HepG2 (cell line): ENCODE data around the gene EPDR1. TPM values are rescaled to one million over a fixed set of nuclear protein-coding genes. Genes with fewer than 3 reads are reported as not detected.

ENCODE experiments used
- ATAC-seq: fragments of 200-7000 bp; cut with Tn5 transposase; 3 replicates; pipeline ENCODE4 v1.9.1; 2020; ENCODE audit warnings: mild to moderate bottlenecking, moderate library complexity
- BruUV-seq: library from RNA; stranded (reverse); fragments of 400-500 nt; replicated peaks from 2 replicates; lab custom pipeline; 2021; lab: Mats Ljungman, UMichigan
- CTCF ChIA-PET: fragments of 300-600 bp; formaldehyde crosslinking; extraction: SDS; loops from one replicate; lab custom pipeline; 2021; ENCODE audit warnings: low total read pairs, inconsistent platforms, low intra/inter-chr PET ratio; lab: Yijun Ruan, JAX
- POLR2A ChIA-PET: fragments of 350-600 bp; sonication (Branson Sonifier 250); formaldehyde crosslinking; loops from one replicate; lab custom pipeline; 2020; ENCODE audit warnings: antibody characterized with exemption, inconsistent platforms; lab: Yijun Ruan, JAX
- DNase-seq: peaks from one replicate; pipeline ENCODE4 v3.0.0-alpha.2; 2015; ENCODE audit warnings: low spot score
- FAIRE-seq: peaks from 3 replicates; lab custom pipeline; 2011; peaks lifted over from hg19 to GRCh38; lab: Jason Lieb, UNC
- H2AFZ ChIP-seq: one replicate; pipeline ENCODE4 v1.6.1; 2011; ENCODE audit warnings: low read length, inconsistent platforms
- H3K27ac ChIP-seq: fragments of 300-600 bp; 3 replicates; pipeline ENCODE4 v1.8.0; 2011; ENCODE audit warnings: mixed run types, mild to moderate bottlenecking, mixed read lengths, low read length, inconsistent platforms; ENCODE audit not compliant: insufficient read depth; ENCODE audit errors: extremely low read length
- H3K27me3 ChIP-seq, 2 experiments: fragments of 200-600 bp in 1 of 2; 2 replicates in 1 of 2; 3 replicates in 1 of 2; pipeline versions ENCODE4 v1.6.0 to v1.8.0; 2011; ENCODE audit warnings: low read length in 2 of 2, mild to moderate bottlenecking in 2 of 2, moderate library complexity in 2 of 2, inconsistent platforms in 1 of 2; ENCODE audit not compliant: insufficient read depth in 2 of 2, control insufficient read depth in 1 of 2
- H3K36me3 ChIP-seq, 2 experiments: fragments of 200-600 bp in 1 of 2; replicated peaks in 1 of 2; 2 replicates in 1 of 2; 3 replicates in 1 of 2; pipeline versions ENCODE4 v1.5.1 to v1.8.0; 2011; ENCODE audit warnings: low read length in 2 of 2, inconsistent platforms in 1 of 2; ENCODE audit not compliant: insufficient read depth in 2 of 2, control insufficient read depth in 1 of 2
- H3K4me1 ChIP-seq: 2 replicates; pipeline ENCODE4 v1.5.1; 2012; ENCODE audit warnings: low read length, inconsistent platforms; ENCODE audit not compliant: insufficient read depth
- H3K4me2 ChIP-seq: 2 replicates; pipeline ENCODE4 v1.6.0; 2011; ENCODE audit warnings: low read depth, low read length, inconsistent platforms
- H3K4me3 ChIP-seq, 3 experiments: fragments of 200-600 bp in 1 of 3; sonication (generic), shearing (Covaris generic) in 1 of 3; replicated peaks in 1 of 3; 2 replicates each; pipeline ENCODE4 v1.5.1; 2011 to 2016; ENCODE audit warnings: low read length in 3 of 3, inconsistent platforms in 2 of 3, low read depth in 2 of 3, mild to moderate bottlenecking in 2 of 3, control low read depth in 1 of 3, mixed read lengths in 1 of 3; ENCODE audit not compliant: insufficient read depth in 1 of 3
- H3K79me2 ChIP-seq: one replicate; pipeline ENCODE4 v1.6.1; 2011; ENCODE audit warnings: low read length, inconsistent platforms; ENCODE audit not compliant: insufficient read depth
- H3K9ac ChIP-seq: 2 replicates; pipeline ENCODE4 v1.6.0; 2011; ENCODE audit warnings: mild to moderate bottlenecking, low read depth, low read length, inconsistent platforms; ENCODE audit not compliant: insufficient read depth
- H3K9me3 ChIP-seq: 2 replicates; pipeline ENCODE4 v1.5.1; 2012; ENCODE audit warnings: mild to moderate bottlenecking, low read length
- H4K20me1 ChIP-seq: 2 replicates; pipeline ENCODE4 v1.6.0; 2011; ENCODE audit warnings: inconsistent platforms, mild to moderate bottlenecking, low read length, moderate library complexity; ENCODE audit not compliant: insufficient read depth
- ARHGAP35 ChIP-seq: sonication (generic); formaldehyde crosslinking; IDR thresholded peaks from 2 replicates; pipeline ENCODE4 v1.9.0; 2022; ENCODE audit warnings: mild to moderate bottlenecking, inconsistent platforms, moderate library complexity, missing genetic modification reagents, borderline replicate concordance
- ELF4 ChIP-seq: sonication (generic); formaldehyde crosslinking; IDR thresholded peaks from 2 replicates; pipeline ENCODE4 v1.5.0; 2020; ENCODE audit warnings: missing genetic modification reagents, mild to moderate bottlenecking, moderate library complexity, borderline replicate concordance
- FOXK1 ChIP-seq: sonication (generic); formaldehyde crosslinking; IDR thresholded peaks from 2 replicates; pipeline ENCODE4 v1.4.0; 2020; ENCODE audit warnings: low read depth, missing genetic modification reagents, borderline replicate concordance
- IKZF5 ChIP-seq: IDR thresholded peaks from 2 replicates; pipeline ENCODE4 v1.6.1; 2018; ENCODE audit warnings: missing genetic modification reagents, mild to moderate bottlenecking, missing compliant biosample characterization
- MED13 ChIP-seq: sonication (generic); formaldehyde crosslinking; IDR thresholded peaks from 2 replicates; pipeline ENCODE4 v1.5.0; 2020; ENCODE audit warnings: missing genetic modification reagents
- MXD4 ChIP-seq: IDR thresholded peaks from 2 replicates; pipeline ENCODE4 v1.6.1; 2016; ENCODE audit warnings: mild to moderate bottlenecking, missing biosample characterization, missing genetic modification reagents
- NFKB2 ChIP-seq: sonication (generic); formaldehyde crosslinking; IDR thresholded peaks from 2 replicates; pipeline ENCODE4 v1.4.0; 2020; ENCODE audit warnings: missing genetic modification reagents, borderline replicate concordance
- TSC22D2 ChIP-seq: sonication (generic); formaldehyde crosslinking; IDR thresholded peaks from 2 replicates; pipeline ENCODE4 v1.5.1; 2020; ENCODE audit warnings: missing genetic modification reagents, mild to moderate bottlenecking, borderline replicate concordance
- ZBTB38 ChIP-seq: sonication (generic); formaldehyde crosslinking; IDR thresholded peaks from 2 replicates; pipeline ENCODE4 v1.5.1; 2020; ENCODE audit warnings: mild to moderate bottlenecking, missing genetic modification reagents
- ZEB1 ChIP-seq: IDR thresholded peaks from 2 replicates; pipeline ENCODE4 v1.6.1; 2012; ENCODE audit warnings: mild to moderate bottlenecking, low read depth, inconsistent platforms; ENCODE audit not compliant: insufficient replicate concordance
- ZNF260 ChIP-seq: sonication (generic); formaldehyde crosslinking; IDR thresholded peaks from 2 replicates; pipeline ENCODE4 v1.4.0; 2020; ENCODE audit warnings: missing genetic modification reagents, low read depth, mild to moderate bottlenecking, borderline replicate concordance
- ZNF468 ChIP-seq: sonication (generic); formaldehyde crosslinking; IDR thresholded peaks from 2 replicates; pipeline ENCODE4 v1.8.0; 2022; ENCODE audit warnings: mild to moderate bottlenecking, moderate library complexity, missing genetic modification reagents
- ZNF720 ChIP-seq: sonication (generic); formaldehyde crosslinking; IDR thresholded peaks from 2 replicates; pipeline ENCODE4 v1.4.0; 2020; ENCODE audit warnings: missing genetic modification reagents
- ZNF761 ChIP-seq: sonication (generic); formaldehyde crosslinking; conservative IDR thresholded peaks from 2 replicates; pipeline ENCODE4 v1.4.0; 2020; ENCODE audit warnings: mild to moderate bottlenecking, missing genetic modification reagents
- ZNF816 ChIP-seq: sonication (generic); formaldehyde crosslinking; IDR thresholded peaks from 2 replicates; pipeline ENCODE4 v1.8.0; 2022; ENCODE audit warnings: missing genetic modification reagents, mild to moderate bottlenecking, borderline replicate concordance
- ZSCAN9 ChIP-seq: IDR thresholded peaks from 2 replicates; pipeline ENCODE4 v1.6.1; 2016; ENCODE audit warnings: borderline replicate concordance
- WGBS: methylation state at CpG from one replicate; pipeline ENCODE4 v1.1.6; 2017; ENCODE audit warnings: low lambda C conversion rate; 5-methylcytosine and 5-hydroxymethylcytosine counted together
- in situ Hi-C: cut with HindIII; loops from 2 replicates; pipeline ENCODE4 v1.10.0; 2017; ENCODE audit warnings: low pct_unique_long_range_greater_than_20kb; ENCODE audit not compliant: extremely low pct_ligation_motif_present
- intact Hi-C: fragments of 100-400 bp; cut with micrococcal nuclease; formaldehyde crosslinking; loops from one replicate; pipeline ENCODE4 v1.10.0; 2022; ENCODE audit not compliant: unreplicated experiment
- polyA plus RNA-seq, 8 experiments: library from polyadenylated mRNA; depleted of rRNA in 3 of 8; stranded (reverse) in 7 of 8; unstranded in 1 of 8; fragments of >200 nt; fragmentation: Illumina TruSeq in 4 of 8; extraction: Trizol in 4 of 8; gene quantifications; 2 replicates each; pipeline versions ENCODE4 v1.2.1 to v1.2.3, GENCODE V29; 2011 to 2016; ENCODE audit warnings: low read depth in 4 of 8, missing spikeins in 1 of 8, mixed read lengths in 1 of 8; ENCODE audit not compliant: insufficient read depth in 1 of 8
- total RNA-seq, 5 experiments: library from RNA; depleted of rRNA; stranded (reverse); fragments of >200 nt; fragmentation: Illumina TruSeq; extraction: Trizol; gene quantifications; 2 replicates each; pipeline ENCODE4 v1.2.3, GENCODE V29; 2016; ENCODE audit warnings: low read depth in 1 of 5
- TF ChIP-seq, protein P1 (sequence below): sonication (generic); formaldehyde crosslinking; IDR thresholded peaks from 2 replicates; pipeline ENCODE4 v1.5.0; 2020; ENCODE audit warnings: missing genetic modification reagents
- TF ChIP-seq, protein P2 (sequence below): sonication (generic); formaldehyde crosslinking; conservative IDR thresholded peaks from 2 replicates; pipeline ENCODE4 v1.8.0; 2022; ENCODE audit warnings: missing genetic modification reagents
- TF ChIP-seq, protein P3 (sequence below): sonication (generic); formaldehyde crosslinking; IDR thresholded peaks from 2 replicates; pipeline ENCODE4 v1.4.0; 2020; ENCODE audit warnings: missing genetic modification reagents, borderline replicate concordance

The EPDR1 gene
- total and polyA plus RNA-seq, 2 of the 13 experiments (the other 11 are each of a cell fraction or from before 2014, with no cell fraction given): 38.3 to 50.2 TPM

DNA sequence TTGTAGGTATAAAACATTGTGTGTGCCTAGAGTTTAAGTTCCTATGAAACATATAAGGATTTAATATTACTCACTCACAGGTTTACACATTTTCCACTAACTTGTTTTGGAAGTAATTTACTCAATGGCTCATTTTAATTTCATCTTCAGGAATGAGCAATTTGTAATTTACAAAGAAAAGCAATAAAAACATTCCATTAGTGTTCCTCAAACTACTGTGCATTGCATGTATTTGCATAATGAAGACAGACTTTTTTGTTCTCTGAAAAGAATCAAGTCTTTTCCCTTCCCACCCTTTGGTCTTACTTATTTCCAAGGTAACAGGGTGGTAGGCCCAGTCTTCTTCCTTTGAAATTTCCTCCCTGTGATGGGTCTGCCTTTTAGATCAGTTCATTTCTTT, 61.2 kb downstream of the EPDR1 start (continued):
- no peak for TF ChIP-seq ZNF468 (CRISPR knock-in tag)
- TF ChIP-seq ZNF761 (CRISPR knock-in tag): no peak
- TF ChIP-seq ZNF816 (CRISPR knock-in tag): no peak
- TF ChIP-seq FOXK1 (CRISPR knock-in tag): no peak
- TF ChIP-seq ZSCAN9: no peak
- no peak for TF ChIP-seq ARHGAP35
- no peak for TF ChIP-seq NFKB2 (CRISPR knock-in tag)
- TF ChIP-seq ELF4: no peak
- TF ChIP-seq, protein P1, sequence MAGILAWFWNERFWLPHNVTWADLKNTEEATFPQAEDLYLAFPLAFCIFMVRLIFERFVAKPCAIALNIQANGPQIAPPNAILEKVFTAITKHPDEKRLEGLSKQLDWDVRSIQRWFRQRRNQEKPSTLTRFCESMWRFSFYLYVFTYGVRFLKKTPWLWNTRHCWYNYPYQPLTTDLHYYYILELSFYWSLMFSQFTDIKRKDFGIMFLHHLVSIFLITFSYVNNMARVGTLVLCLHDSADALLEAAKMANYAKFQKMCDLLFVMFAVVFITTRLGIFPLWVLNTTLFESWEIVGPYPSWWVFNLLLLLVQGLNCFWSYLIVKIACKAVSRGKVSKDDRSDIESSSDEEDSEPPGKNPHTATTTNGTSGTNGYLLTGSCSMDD (CRISPR knock-in tag): no peak
- TF ChIP-seq, all 625 proteins: peak for 0

GRCh38 chr7:37982423-37982822, 62.0 kb downstream of the EPDR1 start:
- no peak for DNase-seq
- H3K4me2 ChIP-seq: no peak overlapping the region
- ChIA-PET CTCF (no interaction called here), POLR2A (no interaction called here)
- H3K36me3 ChIP-seq: no peaks in the 10 kb centered on the region
- WGBS: 22% methylated on average over 3 of the region's 3 CpGs
- in situ Hi-C loops (no loop called here), intact Hi-C loops (no loop called here)
- no peaks in the 10 kb centered on the region for H3K4me1 ChIP-seq
- 0 out of 5 replicates have a peak, but pooled peaks cover 0 to 2% of the 10 kb centered on the region in 2 experiments for H3K27me3 ChIP-seq
- H3K27ac ChIP-seq: no peak overlapping the region
- no peak overlapping the region for H3K9ac ChIP-seq
- H3K9me3 ChIP-seq: no peaks in the 10 kb centered on the region
- FAIRE-seq: no peak
- H2AFZ ChIP-seq: no peak overlapping the region
- H4K20me1 ChIP-seq: no peaks in the 10 kb centered on the region
- no peak overlapping the region for H3K4me3 ChIP-seq
- no peak for ATAC-seq
- BruUV-seq: no TSS peak
- H3K79me2 ChIP-seq: no peaks in the 10 kb centered on the region
- TF ChIP-seq, protein P2, sequence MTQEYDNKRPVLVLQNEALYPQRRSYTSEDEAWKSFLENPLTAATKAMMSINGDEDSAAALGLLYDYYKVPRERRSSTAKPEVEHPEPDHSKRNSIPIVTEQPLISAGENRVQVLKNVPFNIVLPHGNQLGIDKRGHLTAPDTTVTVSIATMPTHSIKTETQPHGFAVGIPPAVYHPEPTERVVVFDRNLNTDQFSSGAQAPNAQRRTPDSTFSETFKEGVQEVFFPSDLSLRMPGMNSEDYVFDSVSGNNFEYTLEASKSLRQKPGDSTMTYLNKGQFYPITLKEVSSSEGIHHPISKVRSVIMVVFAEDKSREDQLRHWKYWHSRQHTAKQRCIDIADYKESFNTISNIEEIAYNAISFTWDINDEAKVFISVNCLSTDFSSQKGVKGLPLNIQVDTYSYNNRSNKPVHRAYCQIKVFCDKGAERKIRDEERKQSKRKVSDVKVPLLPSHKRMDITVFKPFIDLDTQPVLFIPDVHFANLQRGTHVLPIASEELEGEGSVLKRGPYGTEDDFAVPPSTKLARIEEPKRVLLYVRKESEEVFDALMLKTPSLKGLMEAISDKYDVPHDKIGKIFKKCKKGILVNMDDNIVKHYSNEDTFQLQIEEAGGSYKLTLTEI (CRISPR knock-in tag): no peak
- TF ChIP-seq MXD4 (CRISPR knock-in tag) (no peak), MED13 (CRISPR knock-in tag) (no peak), ZBTB38 (CRISPR knock-in tag) (no peak), IKZF5 (CRISPR knock-in tag) (no peak), ZEB1 (no peak), TSC22D2 (CRISPR knock-in tag) (no peak), ZNF260 (no peak), ZNF720 (CRISPR knock-in tag) (no peak)
- TF ChIP-seq, protein P3, sequence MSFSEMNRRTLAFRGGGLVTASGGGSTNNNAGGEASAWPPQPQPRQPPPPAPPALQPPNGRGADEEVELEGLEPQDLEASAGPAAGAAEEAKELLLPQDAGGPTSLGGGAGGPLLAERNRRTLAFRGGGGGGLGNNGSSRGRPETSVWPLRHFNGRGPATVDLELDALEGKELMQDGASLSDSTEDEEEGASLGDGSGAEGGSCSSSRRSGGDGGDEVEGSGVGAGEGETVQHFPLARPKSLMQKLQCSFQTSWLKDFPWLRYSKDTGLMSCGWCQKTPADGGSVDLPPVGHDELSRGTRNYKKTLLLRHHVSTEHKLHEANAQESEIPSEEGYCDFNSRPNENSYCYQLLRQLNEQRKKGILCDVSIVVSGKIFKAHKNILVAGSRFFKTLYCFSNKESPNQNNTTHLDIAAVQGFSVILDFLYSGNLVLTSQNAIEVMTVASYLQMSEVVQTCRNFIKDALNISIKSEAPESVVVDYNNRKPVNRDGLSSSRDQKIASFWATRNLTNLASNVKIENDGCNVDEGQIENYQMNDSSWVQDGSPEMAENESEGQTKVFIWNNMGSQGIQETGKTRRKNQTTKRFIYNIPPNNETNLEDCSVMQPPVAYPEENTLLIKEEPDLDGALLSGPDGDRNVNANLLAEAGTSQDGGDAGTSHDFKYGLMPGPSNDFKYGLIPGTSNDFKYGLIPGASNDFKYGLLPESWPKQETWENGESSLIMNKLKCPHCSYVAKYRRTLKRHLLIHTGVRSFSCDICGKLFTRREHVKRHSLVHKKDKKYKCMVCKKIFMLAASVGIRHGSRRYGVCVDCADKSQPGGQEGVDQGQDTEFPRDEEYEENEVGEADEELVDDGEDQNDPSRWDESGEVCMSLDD (CRISPR knock-in tag): no peak
